GM23338 (cell line): ENCODE results near the gene COL20A1. TPM values are rescaled to one million over a fixed set of nuclear protein-coding genes. Genes with fewer than 3 reads are reported as not detected.

Experiments
- ATAC-seq: fragments of 200-7000 bp; cut with Tn5 transposase; 3 replicates; pipeline ENCODE4 v1.9.1; 2020
- DNase-seq: peaks from one replicate; pipeline ENCODE4 v3.0.0-alpha.2; 2015; ENCODE audit warnings: low spot score
- H2AFZ ChIP-seq: fragments of 200-600 bp; sonication (generic); 2 replicates; pipeline ENCODE4 v1.8.0; 2016; ENCODE audit warnings: antibody characterized with exemption, mild to moderate bottlenecking, moderate library complexity
- H3F3A ChIP-seq: fragments of 200-600 bp; sonication (generic); replicated peaks from 2 replicates; pipeline ENCODE4 v1.8.0; 2017; ENCODE audit warnings: antibody characterized with exemption, mixed run types, low read depth
- H3K27ac ChIP-seq: fragments of 200-600 bp; sonication (generic); 2 replicates; pipeline ENCODE4 v1.6.1; 2016; ENCODE audit warnings: low read depth
- H3K27me3 ChIP-seq: fragments of 200-600 bp; sonication (generic); 2 replicates; pipeline ENCODE4 v1.8.0; 2016; ENCODE audit warnings: mild to moderate bottlenecking, mixed run types, moderate library complexity; ENCODE audit not compliant: insufficient read depth
- H3K36me3 ChIP-seq: fragments of 200-600 bp; sonication (generic); 2 replicates; pipeline ENCODE4 v1.8.0; 2016; ENCODE audit warnings: mild to moderate bottlenecking; ENCODE audit not compliant: insufficient read depth
- H3K4me1 ChIP-seq: fragments of 200-600 bp; sonication (generic); 2 replicates; pipeline ENCODE4 v1.8.0; 2016; ENCODE audit warnings: mild to moderate bottlenecking, moderate library complexity; ENCODE audit not compliant: insufficient read depth
- H3K4me2 ChIP-seq: fragments of 200-600 bp; sonication (generic); 2 replicates; pipeline ENCODE4 v1.7.1; 2017; ENCODE audit warnings: mixed run types
- H3K4me3 ChIP-seq: fragments of 200-600 bp; sonication (generic); 2 replicates; pipeline ENCODE4 v1.6.1; 2016; ENCODE audit warnings: mixed run types
- H3K79me2 ChIP-seq: fragments of 200-600 bp; sonication (generic); replicated peaks from 2 replicates; pipeline ENCODE4 v1.8.0; 2017; ENCODE audit warnings: mild to moderate bottlenecking; ENCODE audit not compliant: insufficient read depth
- H3K9me2 ChIP-seq: fragments of 200-600 bp; sonication (generic); 2 replicates; pipeline ENCODE4 v1.8.0; 2017; ENCODE audit not compliant: insufficient read depth
- H4K20me1 ChIP-seq: fragments of 200-600 bp; sonication (generic); replicated peaks from 2 replicates; pipeline ENCODE4 v1.8.0; 2017; ENCODE audit warnings: mild to moderate bottlenecking; ENCODE audit not compliant: insufficient read depth
- H3K27ac Mint-ChIP-seq: 2 replicates; pipeline ENCODE4 v1.8.0; 2020; ENCODE audit warnings: inconsistent platforms, mild to moderate bottlenecking, moderate library complexity, mixed read lengths
- H3K27me3 Mint-ChIP-seq: 3 replicates; pipeline ENCODE4 v1.8.0; 2022; ENCODE audit warnings: low read depth, mild to moderate bottlenecking, moderate library complexity, mixed read lengths, inconsistent platforms; ENCODE audit not compliant: insufficient read depth, poor library complexity
- H3K36me3 Mint-ChIP-seq: 3 replicates; pipeline ENCODE4 v1.8.0; 2021; ENCODE audit warnings: low read depth, mild to moderate bottlenecking, inconsistent platforms, moderate library complexity, mixed read lengths
- H3K4me1 Mint-ChIP-seq: 3 replicates; pipeline ENCODE4 v1.8.0; 2020; ENCODE audit warnings: mild to moderate bottlenecking, inconsistent platforms, mixed read lengths
- H3K4me3 Mint-ChIP-seq: 3 replicates; pipeline ENCODE4 v1.8.0; 2021; ENCODE audit warnings: moderate library complexity, mild to moderate bottlenecking, inconsistent platforms, mixed read lengths
- H3K9me3 Mint-ChIP-seq: 3 replicates; pipeline ENCODE4 v1.8.0; 2020; ENCODE audit warnings: moderate library complexity, mild to moderate bottlenecking, inconsistent platforms, mixed read lengths
- CREB1 ChIP-seq: fragments of 250-450 bp; sonication (Bioruptor Pico); IDR thresholded peaks from 2 replicates; pipeline ENCODE4 v1.5.0; 2020; ENCODE audit warnings: low read depth, mild to moderate bottlenecking, moderate library complexity
- CTCF ChIP-seq, 2 experiments: fragments of 200-600 bp in 1 of 2; sonication (generic) in 1 of 2; conservative IDR thresholded peaks; 2 replicates each; pipeline versions ENCODE4 v1.5.1 to v1.6.1; 2016 to 2017; ENCODE audit warnings: antibody characterized with exemption in 2 of 2, low read depth in 2 of 2, mild to moderate bottlenecking in 2 of 2, moderate library complexity in 1 of 2
- ETS1 ChIP-seq: IDR thresholded peaks from 2 replicates; pipeline ENCODE4 v1.6.1; 2016; ENCODE audit warnings: antibody characterized with exemption
- EZH2 ChIP-seq: fragments of 200-600 bp; sonication (generic); IDR thresholded peaks from one replicate; pipeline ENCODE4 v1.8.0; 2017; ENCODE audit warnings: antibody characterized with exemption, mild to moderate bottlenecking, low read depth; ENCODE audit not compliant: unreplicated experiment
- EZH2phosphoT487 ChIP-seq: fragments of 200-600 bp; sonication (generic); IDR thresholded peaks from one replicate; pipeline ENCODE4 v1.8.1; 2018; ENCODE audit warnings: antibody characterized with exemption; ENCODE audit not compliant: unreplicated experiment
- JUNB ChIP-seq: IDR thresholded peaks from one replicate; pipeline ENCODE4 v1.6.1; 2016; ENCODE audit warnings: antibody characterized with exemption; ENCODE audit not compliant: unreplicated experiment
- NANOG ChIP-seq: IDR thresholded peaks from 2 replicates; pipeline ENCODE4 v1.6.1; 2016; ENCODE audit warnings: antibody characterized with exemption, borderline replicate concordance
- POLR2AphosphoS5 ChIP-seq: IDR thresholded peaks from 2 replicates; pipeline ENCODE4 v1.6.1; 2016; ENCODE audit warnings: antibody characterized with exemption, low read depth
- REST ChIP-seq: IDR thresholded peaks from one replicate; pipeline ENCODE4 v1.6.1; 2018; ENCODE audit warnings: antibody characterized with exemption; ENCODE audit not compliant: unreplicated experiment
- STAT1 ChIP-seq: IDR thresholded peaks from one replicate; pipeline ENCODE4 v1.6.1; 2016; ENCODE audit warnings: antibody characterized with exemption; ENCODE audit not compliant: unreplicated experiment
- ZNF114 ChIP-seq: fragments of 250-450 bp; sonication (Bioruptor Pico); IDR thresholded peaks from 2 replicates; pipeline ENCODE4 v1.5.0; 2020; ENCODE audit warnings: mild to moderate bottlenecking, moderate library complexity
- ZNF331 ChIP-seq: fragments of 250-450 bp; sonication (Bioruptor Pico); IDR thresholded peaks from 2 replicates; pipeline ENCODE4 v1.5.0; 2020; ENCODE audit warnings: low read depth, mild to moderate bottlenecking, moderate library complexity
- ZNF462 ChIP-seq: fragments of 250-450 bp; sonication (Bioruptor Pico); IDR thresholded peaks from 2 replicates; pipeline ENCODE4 v1.5.0; 2020; ENCODE audit warnings: mild to moderate bottlenecking, moderate library complexity
- polyA plus RNA-seq: library from polyadenylated mRNA; unstranded; fragments of >200 nt; fragmentation: Nextera tagmentation; extraction: Ambion mirVana; gene quantifications from 2 replicates; pipeline ENCODE4 v1.2.1, GENCODE V29; 2016
- total RNA-seq: library from RNA; depleted of rRNA; stranded (reverse); fragments of >200 nt; shearing (Covaris generic); gene quantifications from 2 replicates; pipeline ENCODE4 v1.2.3, GENCODE V29; 2014

The COL20A1 gene
- total and polyA plus RNA-seq, 2 experiments from 2014 or later = 0.28 to 0.79 TPM

DNA sequence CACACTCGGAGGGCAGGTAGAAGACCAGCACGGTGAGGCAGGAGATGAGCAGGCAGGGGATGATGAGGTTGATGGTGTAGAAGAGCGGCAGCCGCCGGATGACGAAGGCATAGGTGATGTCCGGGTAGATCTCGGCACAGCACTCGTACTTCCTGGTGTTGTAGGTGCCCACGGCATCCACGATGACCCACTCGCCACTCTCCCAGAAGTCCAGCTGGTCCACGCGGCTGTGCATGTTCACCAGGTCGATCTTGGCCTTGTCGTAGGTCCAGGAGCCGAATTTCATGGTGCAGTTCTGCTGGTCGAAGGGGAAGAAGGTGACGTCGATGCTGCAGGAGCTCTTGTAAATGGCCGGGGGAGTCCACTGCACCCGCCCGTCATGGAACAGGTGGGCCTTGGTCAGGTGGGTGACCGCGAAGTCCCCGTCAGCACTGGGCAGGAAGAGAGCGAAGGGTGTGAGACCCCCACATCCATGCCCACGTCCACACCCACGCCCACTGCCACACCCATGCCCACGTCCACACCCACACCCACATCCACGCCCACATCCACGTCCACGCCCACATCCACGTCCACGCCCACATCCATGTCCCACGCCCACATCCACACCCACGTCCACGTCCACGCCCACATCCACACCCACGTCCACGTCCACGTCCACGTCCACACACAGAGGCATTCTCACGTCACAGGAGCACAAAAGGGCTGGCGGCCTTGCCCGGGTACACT, 57.8 kb downstream of the COL20A1 start:
- no peak overlapping the region for H3K27ac Mint-ChIP-seq
- no peaks in the 10 kb centered on the region for H3K79me2 ChIP-seq
- no peak for DNase-seq
- no peak overlapping the region for H2AFZ ChIP-seq
- peaks cover 6% of the 10 kb centered on the region for H3K4me1 Mint-ChIP-seq
- H3K27me3 Mint-ChIP-seq = peaks cover 19% of the 10 kb centered on the region
- peaks cover 4% of the 10 kb centered on the region for H3K36me3 Mint-ChIP-seq
- H3K9me2 ChIP-seq = no peaks in the 10 kb centered on the region
- no peaks in the 10 kb centered on the region for H3K27me3 ChIP-seq
- H3K9me3 Mint-ChIP-seq = peaks cover 12% of the 10 kb centered on the region
- H4K20me1 ChIP-seq = no peaks in the 10 kb centered on the region
- no peaks in the 10 kb centered on the region; the same call in 1 of the 2 replicates for H3K4me1 ChIP-seq
- TF ChIP-seq STAT1 = no peak
- TF ChIP-seq CTCF (conservative IDR thresholded peaks at IDR 0.05; ENCODE audit: low read depth in 2 of 2) = no peak
- no peak for TF ChIP-seq REST
- TF ChIP-seq CREB1 (CRISPR knock-in tag) = no peak
- TF ChIP-seq JUNB = no peak
- no peak for TF ChIP-seq EZH2
- TF ChIP-seq POLR2AphosphoS5 = no peak
- TF ChIP-seq EZH2phosphoT487 = no peak
- no peak for TF ChIP-seq ZNF462 (CRISPR knock-in tag)
- TF ChIP-seq NANOG = no peak
- TF ChIP-seq ETS1 = no peak
- no peak for TF ChIP-seq ZNF331 (CRISPR knock-in tag)
- TF ChIP-seq ZNF114 (CRISPR knock-in tag) = no peak
- H3K36me3 ChIP-seq = no peaks in the 10 kb centered on the region
- H3F3A ChIP-seq = 0 out of 2 replicates have a peak, but pooled peaks cover 4% of the 10 kb centered on the region
- H3K4me2 ChIP-seq = no peak overlapping the region
- no peak overlapping the region for H3K27ac ChIP-seq
- H3K4me3 ChIP-seq = no peak overlapping the region
- no peak overlapping the region; the same call in 2 of the 3 replicates for H3K4me3 Mint-ChIP-seq
- ATAC-seq = no peak
